Measurements from ENCODE around the gene HCST.
A peak's percentile ranks its signal among the peaks of the same experiment; 100 is the strongest.
"Not testable (repeated sequence)": the region's sequence is repeated elsewhere in the genome, so short reads cannot be mapped to it uniquely, and the experiment has no call there.

HCST gene

DNA sequence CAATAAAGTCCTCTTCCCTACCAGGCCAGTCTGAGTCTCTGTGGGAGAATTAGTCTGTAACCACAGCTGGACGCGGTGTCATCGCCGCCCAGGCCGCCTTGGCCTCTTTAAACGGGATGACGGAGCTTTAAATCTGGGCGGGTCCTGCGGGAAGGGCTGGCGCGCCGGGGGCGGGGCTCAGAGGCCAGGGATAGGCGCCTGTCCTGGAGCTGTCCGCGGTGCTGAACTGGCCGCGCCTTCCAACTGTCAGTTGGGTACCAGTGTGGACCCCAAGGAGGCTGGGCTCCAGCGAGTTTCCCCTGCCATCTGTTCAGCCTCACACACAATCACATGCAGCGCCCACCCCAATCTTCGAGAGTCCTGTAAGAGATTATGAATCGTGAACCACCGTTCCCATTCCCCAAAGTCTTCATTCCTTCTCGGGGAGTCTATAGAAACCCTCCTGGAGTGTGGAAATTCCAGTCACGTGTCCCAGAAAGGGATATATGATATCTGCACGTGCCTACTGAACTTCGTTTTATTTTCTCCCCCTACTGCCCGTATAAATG, 22.5 kb upstream of the HCST start:
- DNase-seq (ENCODE audit: low read depth in 2 of 2): peak in 1 of 2 donors; percentile 29

GRCh38 chr19:35882114-35882832, 20.1 kb upstream of the HCST start:
- DNase-seq (ENCODE audit: low read depth in 2 of 2): no peak

DNA sequence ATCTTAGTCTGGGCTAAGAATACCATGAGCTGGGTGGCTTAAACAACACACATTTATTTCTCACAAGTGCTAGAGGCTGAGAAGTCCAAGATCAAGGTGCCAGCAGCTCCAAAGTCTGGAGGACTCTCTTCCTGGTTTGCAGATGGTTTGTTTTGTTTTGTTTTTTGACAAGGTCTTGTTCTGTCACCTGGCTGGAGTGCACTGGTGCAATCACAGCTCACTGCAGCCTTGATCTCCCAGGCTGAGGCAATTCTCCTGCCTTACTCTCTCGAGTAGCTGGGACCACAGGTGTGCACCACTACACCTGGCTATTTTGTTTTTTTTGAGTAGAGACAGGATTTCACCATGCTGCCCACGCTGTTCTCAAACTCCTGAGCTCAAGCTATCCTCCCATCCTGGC, 18.4 kb upstream of the HCST start:
- no peak for DNase-seq (ENCODE audit: low read depth in 2 of 2)

DNA sequence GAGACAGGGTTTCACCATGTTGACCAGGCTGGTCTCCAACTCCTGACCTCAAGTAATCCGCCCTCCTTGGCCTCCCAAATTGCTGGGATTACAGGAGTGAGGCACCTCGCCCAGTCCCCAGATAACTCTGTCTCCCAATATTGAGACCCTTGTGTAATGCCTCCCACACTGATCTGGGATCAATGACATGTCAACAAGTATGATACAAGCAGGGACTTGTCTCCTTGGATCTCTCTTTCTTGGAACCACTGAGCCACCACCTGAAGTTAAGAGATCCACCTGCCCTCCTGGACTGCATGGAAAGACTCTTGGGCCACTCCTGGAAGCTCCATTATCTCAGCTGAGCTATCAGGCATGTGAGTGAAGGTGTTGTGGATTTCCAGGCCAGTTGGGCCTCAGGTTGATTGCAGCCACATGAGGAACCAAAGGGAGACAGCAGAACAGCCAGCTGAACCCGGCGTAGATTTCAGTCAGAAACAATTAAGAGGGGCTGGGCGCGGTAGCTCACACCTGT, 17.0 kb upstream of the HCST start:
- no peak for DNase-seq (ENCODE audit: low read depth in 2 of 2)

DNA sequence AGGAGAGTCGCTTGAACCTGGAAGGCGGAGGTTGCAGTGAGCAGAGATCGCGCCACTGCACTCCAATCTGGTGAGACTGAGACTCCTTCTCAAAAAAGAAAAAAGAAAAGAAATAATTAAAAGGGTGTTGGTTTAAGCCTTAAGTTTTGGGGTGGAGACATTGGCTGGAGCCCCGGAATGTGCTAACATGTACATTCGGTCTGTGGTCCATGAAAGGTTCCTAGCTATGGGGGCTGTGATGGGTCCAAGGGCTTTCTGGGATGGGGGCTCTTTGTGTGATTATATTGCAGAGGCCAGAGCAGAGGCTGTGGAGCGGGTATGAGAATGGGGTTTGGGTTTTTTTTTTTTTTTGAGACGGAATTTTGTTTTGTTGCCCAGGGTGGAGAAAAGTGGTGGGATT, 16.4 kb upstream of the HCST start:
- DNase-seq (ENCODE audit: low read depth in 2 of 2): no peak

DNA sequence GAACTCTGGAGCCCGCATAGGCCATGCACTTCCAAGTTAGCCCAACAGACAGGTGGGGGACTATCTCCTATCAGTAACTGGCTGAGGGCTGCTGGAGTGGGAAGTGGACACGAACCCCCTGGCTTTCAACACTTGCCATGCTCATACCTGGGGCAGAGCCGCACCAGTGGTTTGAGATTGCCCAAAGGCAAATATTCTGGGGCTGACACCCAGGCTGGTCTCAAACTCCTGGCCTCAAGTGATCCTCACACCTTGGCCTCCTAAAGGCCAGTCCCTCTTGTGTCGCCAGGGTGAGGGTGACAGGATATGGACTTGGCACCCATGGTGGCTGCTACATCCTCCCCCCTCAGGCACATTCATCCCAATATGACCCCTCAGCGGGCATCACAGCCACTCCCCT, 15.1 kb upstream of the HCST start:
- DNase-seq (ENCODE audit: low read depth in 2 of 2): no peak

GRCh38 chr19:35888398-35888797, 13.9 kb upstream of the HCST start:
- no peak for DNase-seq (ENCODE audit: low read depth in 2 of 2)

- no peak for DNase-seq (ENCODE audit: low read depth in 2 of 2)
Observed at GRCh38 chr19:35889370-35890112, 12.8 kb upstream of the HCST start.

DNA sequence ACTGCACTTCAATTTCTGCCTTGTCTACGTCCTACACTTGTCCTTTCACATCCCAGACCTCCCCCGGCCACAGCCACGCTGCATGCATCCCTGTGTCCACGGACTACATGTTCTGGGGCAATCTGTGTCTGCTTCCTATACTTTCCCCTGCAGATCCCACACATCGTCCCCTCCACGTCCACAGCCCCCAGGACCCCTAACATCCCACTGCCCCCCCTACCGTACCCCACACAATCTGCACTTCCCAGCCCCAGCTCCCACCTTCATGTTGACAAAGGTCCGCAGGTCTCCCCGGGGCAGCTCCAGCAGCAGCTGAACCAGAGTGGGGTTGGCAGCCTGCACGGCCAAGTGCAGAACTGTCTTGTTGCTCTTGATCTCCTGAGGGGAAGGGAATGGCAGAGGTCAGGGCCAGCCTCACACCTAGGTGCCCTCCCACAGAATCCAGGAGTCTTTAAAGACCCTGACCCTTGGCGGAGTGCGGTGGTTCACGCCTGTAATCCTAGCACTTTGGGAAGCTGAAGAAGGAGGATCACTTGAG, 12.1 kb upstream of the HCST start:
- no peak for DNase-seq (ENCODE audit: low read depth in 2 of 2)

GRCh38 chr19:35891819-35892218, 10.5 kb upstream of the HCST start:
- DNase-seq (ENCODE audit: low read depth in 2 of 2): not testable (repeated sequence)

DNA sequence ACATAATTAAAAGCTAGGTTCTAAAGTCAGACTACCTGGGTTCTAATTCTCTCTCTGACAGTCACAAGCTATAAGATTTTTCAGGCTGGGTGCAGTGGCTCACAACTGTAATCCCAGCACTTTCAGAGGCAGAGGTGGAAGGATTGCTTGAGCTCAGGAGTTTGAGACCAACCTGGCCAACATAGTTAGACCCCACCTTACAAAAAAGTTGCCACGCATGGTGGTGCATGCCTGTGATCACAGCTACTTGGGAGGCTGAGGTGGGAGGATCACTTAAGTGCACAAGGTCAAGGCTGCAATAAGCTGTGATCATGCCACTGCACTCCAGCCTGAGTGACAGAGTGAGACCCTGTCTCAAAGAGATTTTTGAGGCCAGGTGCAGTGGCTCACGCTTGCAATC, 8.0 kb upstream of the HCST start:
- no peak for DNase-seq (ENCODE audit: low read depth in 2 of 2)

DNA sequence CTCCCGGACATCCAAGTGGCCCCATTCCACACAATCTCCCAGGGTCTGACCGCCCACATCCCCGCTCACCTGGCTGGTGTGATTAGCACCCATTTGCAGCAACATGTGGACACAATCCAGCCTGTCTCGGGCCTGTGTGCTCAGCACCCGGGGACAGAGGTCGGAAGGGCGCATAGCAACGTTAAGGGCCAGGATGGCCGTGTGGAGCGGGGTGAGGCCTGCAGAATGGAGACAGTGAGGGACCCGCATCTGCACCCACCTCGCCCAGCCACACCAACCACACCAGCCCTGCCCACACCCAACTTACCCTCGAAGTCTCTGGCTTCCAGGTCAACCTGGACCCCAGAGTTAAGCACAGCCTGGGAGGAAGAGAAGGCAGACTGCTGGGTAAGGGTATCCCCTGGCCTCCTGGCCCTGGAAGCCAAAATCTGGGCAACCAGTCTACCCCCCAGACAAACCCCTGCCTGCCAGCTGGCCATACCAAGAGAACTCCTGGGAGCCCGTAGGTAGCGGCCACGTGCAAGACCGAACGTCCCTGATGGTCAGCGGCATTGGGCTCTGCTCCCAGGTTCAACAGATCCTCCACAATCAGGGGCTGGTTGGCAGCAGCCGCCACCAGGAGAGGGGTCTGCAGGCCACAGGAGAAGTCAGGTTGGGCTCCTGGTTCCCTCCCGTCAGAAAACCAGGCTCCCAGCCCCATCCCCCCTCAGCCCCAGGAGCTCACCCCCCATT, 6.3 kb upstream of the HCST start:
- DNase-seq (ENCODE audit: low read depth in 2 of 2): no peak

GRCh38 chr19:35896643-35897040, 5.7 kb upstream of the HCST start:
- DNase-seq (ENCODE audit: low read depth in 2 of 2): no peak

DNA sequence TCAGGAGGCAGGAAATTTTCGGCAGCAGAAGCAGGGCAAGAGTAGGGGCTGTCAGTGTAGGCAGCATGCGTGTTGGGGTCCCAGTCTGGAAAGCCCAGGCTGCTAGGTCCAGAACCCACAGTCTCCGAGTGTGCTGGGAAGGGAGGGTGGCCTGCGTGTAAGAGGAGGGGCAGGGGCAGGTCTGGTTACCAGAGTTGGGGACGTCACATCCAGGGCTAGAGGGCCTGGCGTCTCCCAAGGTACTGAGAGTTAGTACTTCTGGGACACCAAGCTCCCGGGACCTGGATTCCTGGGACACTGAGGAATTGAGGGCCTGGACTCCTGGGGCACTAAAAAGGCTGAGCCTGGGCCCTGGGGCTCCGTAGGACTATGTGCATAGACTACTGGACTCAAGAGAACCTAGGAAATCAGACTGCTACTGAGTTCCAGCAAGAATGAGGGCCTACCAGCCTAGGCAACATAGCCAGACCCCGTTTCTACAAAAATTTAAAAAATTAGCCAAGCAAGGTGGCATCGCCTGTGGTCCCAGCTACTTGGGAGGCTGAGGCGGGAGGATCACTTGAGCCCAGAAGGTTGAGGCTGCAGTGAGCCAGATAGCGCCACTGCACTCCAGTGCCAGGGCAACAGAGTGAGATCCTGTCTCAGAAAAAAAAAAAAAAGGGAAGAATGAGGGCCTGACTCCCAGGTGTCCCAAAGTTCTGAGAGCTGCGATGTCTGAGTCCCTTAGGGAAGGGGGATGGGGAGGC, 4.5 kb upstream of the HCST start:
- no peak for DNase-seq (ENCODE audit: low read depth in 2 of 2)

DNA sequence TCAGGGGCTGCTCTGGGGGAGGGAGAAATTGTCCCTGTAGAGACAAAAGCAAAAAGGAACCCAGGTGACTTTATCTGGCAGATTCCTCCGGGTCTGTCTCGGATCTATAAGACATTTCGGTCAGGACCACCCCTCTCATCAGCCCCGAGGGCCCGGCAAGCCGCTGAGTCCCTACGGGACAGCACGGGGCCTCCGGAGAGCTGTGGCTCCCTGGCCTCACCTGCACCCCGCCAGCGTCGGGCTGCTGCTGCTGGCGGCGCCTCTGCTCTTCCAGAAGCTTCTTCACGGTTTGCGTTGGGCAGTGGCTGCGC, 3.9 kb upstream of the HCST start:
- no peak for DNase-seq (ENCODE audit: low read depth in 2 of 2)

DNA sequence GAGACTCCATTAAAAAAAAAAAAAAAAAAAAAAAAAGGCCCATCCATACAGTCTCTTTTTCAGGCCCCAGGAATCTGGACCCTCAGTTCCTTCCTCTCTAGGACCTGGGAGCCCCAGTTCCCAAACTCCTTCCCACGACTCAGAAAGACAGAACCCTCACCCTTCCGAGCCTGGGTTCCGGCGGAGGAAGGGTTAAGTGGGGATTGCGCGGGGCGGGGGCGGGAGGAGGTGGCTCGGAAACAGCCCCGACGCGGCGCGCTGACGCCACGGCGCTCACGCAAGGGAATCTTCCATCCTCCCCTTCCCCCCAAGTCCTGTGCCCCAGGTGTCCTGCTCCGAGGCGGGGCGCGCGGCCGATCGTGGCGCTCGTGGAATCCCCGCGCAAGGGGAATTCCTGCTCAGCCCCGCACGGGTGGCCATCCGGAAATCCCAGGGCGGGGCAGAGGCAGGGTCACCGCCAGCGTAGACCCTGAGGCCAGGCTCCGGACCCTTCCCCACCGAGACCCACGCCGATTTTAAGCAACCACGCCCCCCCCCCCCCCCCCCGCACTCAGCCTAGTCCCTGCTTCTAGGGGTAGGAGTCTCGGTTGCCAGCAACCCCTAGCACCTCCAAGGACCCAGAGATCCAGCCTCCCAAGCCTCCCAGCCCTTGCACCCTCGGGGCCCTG, 2.6 kb upstream of the HCST start:
- peak; percentile 77 to 81 for DNase-seq (ENCODE audit: low read depth in 2 of 2)

- DNase-seq (ENCODE audit: low read depth in 2 of 2): no peak
Observed at GRCh38 chr19:35901055-35901644, 1.2 kb upstream of the HCST start.

- DNase-seq (ENCODE audit: low read depth in 2 of 2): no peak
Observed at GRCh38 chr19:35902870-35903475, 644 bp downstream of the HCST start.

- DNase-seq (ENCODE audit: low read depth in 2 of 2): peak; percentile 84 to 93
Observed at GRCh38 chr19:35903550-35904179, 1.3 kb downstream of the HCST start.
